A549 (cell line): ENCODE measurements around the gene SIGLEC8.

Experiments used
- CTCF ChIP-seq: fragments of >200 bp; sonication (Bioruptor Twin); formaldehyde crosslinking; IDR thresholded peaks from 3 replicates; pipeline ENCODE4 v1.5.1; 2016
- EP300 ChIP-seq, 2 experiments: fragments of >200 bp; sonication (Bioruptor Twin); formaldehyde crosslinking; IDR thresholded peaks; 2 replicates in 1 of 2; 3 replicates in 1 of 2; pipeline ENCODE4 v1.6.1; 2016 to 2017
- HOXB13 ChIP-seq: fragments of 250-450 bp; sonication (Bioruptor Pico); IDR thresholded peaks from 2 replicates; pipeline ENCODE4 v1.5.0; 2020; ENCODE audit warnings: low read depth, mild to moderate bottlenecking, moderate library complexity
- KDM1A ChIP-seq: fragments of 200-600 bp; sonication (generic); IDR thresholded peaks from 2 replicates; pipeline ENCODE4 v1.6.1; 2016; ENCODE audit warnings: low read depth, mild to moderate bottlenecking
- MAFK ChIP-seq: fragments of 450-650 bp; IDR thresholded peaks from 2 replicates; pipeline ENCODE4 v1.6.1; 2014; ENCODE audit not compliant: partially characterized antibody
- POLR2A ChIP-seq: IDR thresholded peaks from 2 replicates; pipeline ENCODE4 v1.6.1; 2012; ENCODE audit warnings: mild to moderate bottlenecking, low read length

GRCh38 chr19:51461723-51462161, 3.5 kb upstream of the SIGLEC8 start:
- TF ChIP-seq MAFK (no peak), HOXB13 (CRISPR knock-in tag) (no peak), KDM1A (no peak), CTCF (no peak), EP300 (IDR thresholded peaks at IDR 0.05) (no peak), POLR2A (no peak)
